Lung (tissue), 12 donors: Measurements from ENCODE around the gene RTN1. TPM values are rescaled to one million over a fixed set of nuclear protein-coding genes. Genes with fewer than 3 reads are reported as not detected.

Source experiments
- ATAC-seq: fragments of 200-7000 bp; cut with Tn5 transposase; one replicate; pipeline ENCODE4 v1.9.1; 2020; ENCODE audit warnings: moderate number of reproducible peaks; ENCODE audit not compliant: insufficient read depth, low FRiP score
- DNase-seq, 3 donors: peaks; one replicate each; pipeline ENCODE4 v3.0.0-alpha.2; 2013 to 2017
- H3K27ac ChIP-seq, 2 donors: one replicate each; pipeline ENCODE4 v1.5.1; 2013; ENCODE audit warnings: mild to moderate bottlenecking in 2 of 2, moderate library complexity in 2 of 2, control low read depth in 1 of 2, inconsistent platforms in 1 of 2, low read depth in 1 of 2, low read length in 1 of 2
- H3K27me3 ChIP-seq, 3 donors: one replicate each; pipeline ENCODE4 v1.5.1; 2013; ENCODE audit warnings: low read length in 2 of 3; ENCODE audit not compliant: control insufficient read depth in 3 of 3, insufficient read depth in 3 of 3
- H3K36me3 ChIP-seq, 4 donors: one replicate each; pipeline ENCODE4 v1.5.1; 2013; ENCODE audit warnings: low read length in 4 of 4, mild to moderate bottlenecking in 1 of 4, moderate library complexity in 1 of 4; ENCODE audit not compliant: control insufficient read depth in 4 of 4, insufficient read depth in 4 of 4
- H3K4me1 ChIP-seq, 5 donors: one replicate each; pipeline ENCODE4 v1.5.1; 2013; ENCODE audit warnings: low read length in 5 of 5, mild to moderate bottlenecking in 2 of 5, moderate library complexity in 1 of 5; ENCODE audit not compliant: control insufficient read depth in 5 of 5, insufficient read depth in 5 of 5
- H3K4me3 ChIP-seq: one replicate; pipeline ENCODE4 v1.5.1; 2013; ENCODE audit warnings: mild to moderate bottlenecking, control low read depth, moderate library complexity
- H3K9ac ChIP-seq, 2 donors: one replicate each; pipeline ENCODE4 v1.5.1; 2013; ENCODE audit warnings: low read length in 2 of 2, control low read depth in 1 of 2; ENCODE audit not compliant: insufficient read depth in 1 of 2
- H3K9me3 ChIP-seq, 4 donors: one replicate each; pipeline ENCODE4 v1.5.1; 2013; ENCODE audit warnings: low read length in 3 of 4, mild to moderate bottlenecking in 1 of 4, moderate library complexity in 1 of 4; ENCODE audit not compliant: control insufficient read depth in 4 of 4, insufficient read depth in 3 of 4
- CTCF ChIP-seq: IDR thresholded peaks from 2 replicates; pipeline ENCODE4 v1.5.1; 2012; ENCODE audit warnings: mild to moderate bottlenecking; ENCODE audit errors: control extremely low read depth, extremely low read depth
- WGBS, 2 donors: extraction: QIAGEN DNeasy Blood & Tissue Kit; methylation state at CpG; one replicate each; pipeline ENCODE4 v1.1.7; 2013; 5-methylcytosine and 5-hydroxymethylcytosine counted together
- polyA plus RNA-seq, 2 donors: library from polyadenylated mRNA; stranded (reverse); fragments of 200-250 nt; gene quantifications; one replicate each; pipeline ENCODE4 v1.2.1, GENCODE V29; 2013
- total RNA-seq, 2 donors: library from RNA; depleted of rRNA in 1 of 2; stranded (reverse); fragments of >200 nt in 1 of 2; gene quantifications; one replicate each; pipeline ENCODE4 v1.2.1, GENCODE V29; 2014 to 2021
- donor health status: control.
- donor health status: control.
- donor health status: Bipolar disorder and iron deficiency.
- donor health status: healthy.
- donor health status: DM: yes; HTN: yes; CAD: no.

The RTN1 gene
- total and polyA plus RNA-seq, 4 donors = 2.4 to 9.0 (median 6.9) TPM

DNA sequence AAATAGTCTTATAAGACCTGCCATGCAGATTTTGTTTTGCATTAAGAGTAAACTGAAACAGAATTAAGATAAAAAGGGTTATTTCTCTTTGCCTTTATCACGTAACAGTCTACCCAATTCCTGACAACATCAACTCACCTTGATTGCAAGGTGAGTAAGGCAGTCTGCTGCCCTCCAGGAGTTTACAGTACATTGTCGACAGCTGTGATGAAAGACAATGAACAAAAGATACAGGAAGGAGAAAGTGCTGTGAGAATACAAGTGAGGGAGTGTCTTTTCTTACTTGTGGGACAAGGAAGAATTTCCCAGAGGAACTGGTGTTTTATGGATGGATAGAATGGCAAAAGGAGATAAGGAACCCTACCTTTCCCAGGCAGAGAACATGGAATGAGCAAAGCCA is 101.0 kb downstream of the RTN1 start:
- DNase-seq = no peak
- no peak for TF ChIP-seq CTCF
- Histone ChIP-seq H3K27ac (no peak overlapping the region), H3K9ac (no peak overlapping the region), H3K4me3 (no peak overlapping the region), H3K9me3 (no peaks in the 10 kb centered on the region), H3K4me1 (no peaks in the 10 kb centered on the region), H3K36me3 (no peaks in the 10 kb centered on the region), H3K27me3 (peaks cover 0 to 3% (median 0%) of the 10 kb centered on the region in 3 donors)
- ATAC-seq = no peak
- 63 to 66% methylated on average over 2 of the region's 2 CpGs for whole genome bisulfite sequencing, 2 donors

DNA sequence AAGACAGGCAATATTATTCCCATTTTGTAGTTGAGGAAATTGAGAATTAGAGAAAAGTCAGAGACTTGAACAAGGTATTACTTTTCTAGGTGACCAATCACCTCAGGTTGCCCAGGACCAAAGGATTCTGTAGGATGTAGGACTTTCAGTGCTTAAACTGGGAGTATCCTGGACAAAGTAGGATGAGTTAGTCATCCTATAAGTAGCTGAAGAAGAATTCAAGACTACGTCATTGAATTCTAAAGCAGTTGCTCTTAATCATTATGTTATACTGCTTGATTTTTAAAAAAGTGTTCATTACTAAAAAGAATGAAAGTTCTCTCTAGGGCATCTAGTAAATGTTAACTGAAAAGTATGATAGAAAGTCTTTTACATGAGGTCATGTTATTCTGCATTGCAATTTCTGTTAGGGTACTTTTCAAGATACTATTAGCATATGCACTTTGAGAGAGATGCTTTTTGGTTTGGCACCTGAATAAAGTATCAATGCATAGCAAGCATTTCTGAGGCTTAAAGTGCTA is 101.7 kb downstream of the RTN1 start:
- no peak for TF ChIP-seq CTCF
- 94 to 97% methylated on average over 1 of the region's 1 CpG for WGBS, 2 donors
- no peaks in the 10 kb centered on the region for H3K4me1 ChIP-seq
- DNase-seq = no peak
- no peak overlapping the region for H3K9ac ChIP-seq
- peaks cover 0 to 3% (median 0%) of the 10 kb centered on the region in 3 donors for H3K27me3 ChIP-seq
- H3K36me3 ChIP-seq = no peaks in the 10 kb centered on the region
- no peak overlapping the region for H3K27ac ChIP-seq
- ATAC-seq = no peak
- H3K4me3 ChIP-seq = no peak overlapping the region
- no peaks in the 10 kb centered on the region for H3K9me3 ChIP-seq

DNA sequence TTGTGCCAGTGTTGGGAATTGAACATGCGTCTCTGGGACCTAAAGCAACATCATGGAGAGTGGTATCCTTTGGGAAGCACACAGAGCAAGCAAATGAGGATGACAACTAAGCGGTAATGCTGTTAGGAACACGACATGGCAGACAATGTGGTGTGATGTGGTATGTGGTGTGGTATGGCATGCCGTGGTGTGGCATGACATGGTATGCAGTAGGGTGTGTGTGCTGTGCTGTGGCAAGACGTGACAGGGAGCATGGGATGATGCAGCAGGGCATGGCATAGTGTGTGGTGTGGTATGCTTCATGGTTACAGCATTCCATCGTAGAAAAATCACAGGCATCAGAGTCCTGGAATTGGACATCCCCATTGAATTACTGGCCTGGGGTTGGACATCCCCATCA is 108.7 kb downstream of the RTN1 start:
- Histone ChIP-seq H3K9ac (no peak overlapping the region), H3K27ac (no peak overlapping the region), H3K27me3 (no peaks in the 10 kb centered on the region), H3K4me3 (no peak overlapping the region), H3K4me1 (no peaks in the 10 kb centered on the region), H3K36me3 (no peaks in the 10 kb centered on the region), H3K9me3 (peaks cover 0 to 3% (median 0%) of the 10 kb centered on the region in 4 donors)
- ATAC-seq = no peak
- no peak for DNase-seq
- 79 to 93% methylated on average over 6 of the region's 6 CpGs for WGBS, 2 donors
- no peak for TF ChIP-seq CTCF

DNA sequence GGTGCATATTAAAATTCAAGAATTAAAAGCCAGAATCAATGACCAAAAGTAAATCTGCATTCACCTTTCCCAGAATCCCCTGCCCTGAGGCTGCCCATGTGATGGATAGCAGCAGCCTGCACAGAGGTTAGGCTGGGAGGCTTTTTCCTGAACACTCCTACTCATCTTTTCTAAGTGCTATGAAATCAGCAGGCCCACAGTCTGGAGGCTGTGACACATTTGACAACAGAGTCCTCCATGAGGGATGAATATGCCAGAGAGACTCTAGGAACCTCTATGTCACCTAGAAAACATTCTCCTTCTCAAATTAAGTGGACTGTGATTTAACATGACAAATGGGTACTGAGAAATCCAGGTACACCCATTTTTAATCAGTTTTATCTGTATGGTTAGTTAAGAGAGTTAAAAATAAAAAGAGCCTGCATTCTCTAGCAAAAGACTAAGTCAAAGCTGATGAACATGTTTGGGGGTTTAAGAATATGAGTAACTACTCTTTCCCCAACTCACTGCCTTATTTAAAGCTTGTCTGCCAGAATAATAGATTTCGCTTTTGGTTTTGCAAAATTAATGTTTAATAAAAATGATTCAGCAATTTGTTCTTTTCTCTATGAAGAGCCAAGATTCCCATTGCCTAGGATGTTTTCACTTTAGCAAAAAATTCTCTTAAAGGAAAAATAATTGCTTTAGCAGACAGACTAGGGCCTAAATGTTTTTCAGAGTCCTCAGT is 115.0 kb downstream of the RTN1 start:
- WGBS, 2 donors = 71 to 100% methylated on average over 1 of the region's 1 CpG
- Histone ChIP-seq H3K9me3 (peaks cover 0 to 2% (median 0%) of the 10 kb centered on the region in 4 donors), H3K9ac (no peak overlapping the region), H3K27me3 (no peaks in the 10 kb centered on the region), H3K36me3 (no peaks in the 10 kb centered on the region), H3K4me3 (no peak overlapping the region), H3K27ac (no peak overlapping the region), H3K4me1 (no peaks in the 10 kb centered on the region)
- ATAC-seq (no peak), DNase-seq (no peak)
- no peak for TF ChIP-seq CTCF
